Measurements from ENCODE around the gene ALK. TPM values are rescaled to one million over a fixed set of nuclear protein-coding genes. Genes with fewer than 3 reads are reported as not detected.

Gene ALK
- total and polyA plus RNA-seq, 10 of the 15 experiments (the other 5 are each of a cell fraction or from before 2014, with no cell fraction given): 0.11 TPM; not detected in 9

DNA sequence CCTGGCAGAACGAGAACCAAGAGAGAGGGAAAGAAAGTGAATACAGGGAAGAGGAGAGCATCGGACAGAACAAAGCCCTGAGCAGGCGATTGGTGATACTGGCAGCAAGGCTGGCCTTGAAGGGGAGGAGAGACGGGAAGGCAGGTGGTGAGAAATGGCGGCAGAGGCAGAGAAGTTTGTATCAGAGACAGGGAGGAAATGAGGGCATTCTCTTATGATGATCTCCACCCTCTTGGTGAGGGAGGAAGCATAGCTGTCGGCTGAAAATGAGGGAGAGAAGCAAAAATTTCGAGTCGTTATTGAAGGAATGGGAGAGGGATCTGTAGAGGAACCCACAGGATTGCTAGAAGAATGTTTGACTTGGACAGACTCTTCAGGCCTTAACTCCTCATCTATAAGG is 725.6 kb downstream of the ALK start:
- Histone ChIP-seq H3K9me3 (replicated peaks; ENCODE audit: control insufficient read depth, insufficient read depth, low read length) (no peaks in the 10 kb centered on the region), H3K79me2 (ENCODE audit: control insufficient read depth, insufficient read depth, low read length) (no peaks in the 10 kb centered on the region), H3K27ac (ENCODE audit: control insufficient read depth, insufficient read depth) (no peak overlapping the region), H3K36me3 (ENCODE audit: control insufficient read depth in 2 of 2, insufficient read depth in 2 of 2, low read length in 1 of 2) (no peaks in the 10 kb centered on the region), H3K4me1 (ENCODE audit: control insufficient read depth, insufficient read depth, low read length) (no peaks in the 10 kb centered on the region), H3K4me2 (ENCODE audit: control insufficient read depth, insufficient read depth) (no peak overlapping the region), H2AFZ (ENCODE audit: control insufficient read depth, low read depth, low read length) (no peak overlapping the region), H4K20me1 (ENCODE audit: control insufficient read depth, insufficient read depth) (no peaks in the 10 kb centered on the region), H3K27me3 (replicated peaks in 1 of 2; ENCODE audit: control insufficient read depth in 2 of 2, insufficient read depth in 2 of 2, low read length in 1 of 2) (no peaks in the 10 kb centered on the region), H3K4me3 (no peak overlapping the region), H3K9ac (ENCODE audit: control insufficient read depth, insufficient read depth, low read length) (no peak overlapping the region)
- CTCF ChIA-PET: interaction anchor here (1.4 kb wide), 1 partner anchor 375 kb away, joined by 4 read pairs; no protein-coding TSS in a partner anchor
- ATAC-seq (no peak), DNase-seq (ENCODE audit: low read depth, low spot score) (no peak), FAIRE-seq (no peak)
- BruUV-seq (replicated peaks): no TSS peak
- RAD21 ChIA-PET (ENCODE audit: unreplicated experiment): interaction anchor here (1.3 to 1.4 kb wide), 2 partner anchors 134 to 375 kb away, joined by 3 read pairs; no protein-coding TSS in a partner anchor
- SMC1A ChIA-PET (ENCODE audit: uncharacterized antibody, unreplicated experiment): interaction anchor here (1.0 to 2.1 kb wide), 2 partner anchors 177 to 237 kb away, joined by 3 to 5 read pairs; no protein-coding TSS in a partner anchor
- in situ Hi-C loops (cut with MboI) (loop anchor here (5.0 kb wide), 1 partner anchor 373 kb away; no protein-coding TSS in a partner anchor), intact Hi-C loops (cut with micrococcal nuclease; ENCODE audit: unreplicated experiment) (loop anchor here (1.0 to 5.0 kb wide), 3 partner anchors 78 to 373 kb away; partner anchors contain the start of gene CLIP4)
- no peak for TF ChIP-seq POU2F2 (IDR thresholded peaks at IDR 0.05; ENCODE audit: borderline replicate concordance, low read depth, low read length)
- TF ChIP-seq SUZ12 (IDR thresholded peaks at IDR 0.05; ENCODE audit: unreplicated experiment): no peak
- no peak for TF ChIP-seq STAT1 (conservative IDR thresholded peaks at IDR 0.05)
- no peak for TF ChIP-seq SREBF2 (IDR thresholded peaks at IDR 0.05; ENCODE audit: low read length)
- TF ChIP-seq, protein P1, sequence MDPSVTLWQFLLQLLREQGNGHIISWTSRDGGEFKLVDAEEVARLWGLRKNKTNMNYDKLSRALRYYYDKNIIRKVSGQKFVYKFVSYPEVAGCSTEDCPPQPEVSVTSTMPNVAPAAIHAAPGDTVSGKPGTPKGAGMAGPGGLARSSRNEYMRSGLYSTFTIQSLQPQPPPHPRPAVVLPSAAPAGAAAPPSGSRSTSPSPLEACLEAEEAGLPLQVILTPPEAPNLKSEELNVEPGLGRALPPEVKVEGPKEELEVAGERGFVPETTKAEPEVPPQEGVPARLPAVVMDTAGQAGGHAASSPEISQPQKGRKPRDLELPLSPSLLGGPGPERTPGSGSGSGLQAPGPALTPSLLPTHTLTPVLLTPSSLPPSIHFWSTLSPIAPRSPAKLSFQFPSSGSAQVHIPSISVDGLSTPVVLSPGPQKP (IDR thresholded peaks at IDR 0.05; ENCODE audit: low read depth, low read length): no peak
- TF ChIP-seq NR2C1 (IDR thresholded peaks at IDR 0.05): no peak
- no peak for TF ChIP-seq NFYA (IDR thresholded peaks at IDR 0.05; ENCODE audit: borderline replicate concordance, low read depth, low read length)
- TF ChIP-seq CHD2 (IDR thresholded peaks at IDR 0.05; ENCODE audit: borderline replicate concordance, low read depth, low read length): no peak
- no peak for TF ChIP-seq NR2C2 (IDR thresholded peaks at IDR 0.05; ENCODE audit: borderline replicate concordance, control insufficient read depth, insufficient read length, low read depth)
- no peak for TF ChIP-seq RELA (IDR thresholded peaks at IDR 0.05; ENCODE audit: borderline replicate concordance, partially characterized antibody)
- no peak for TF ChIP-seq RFX5 (IDR thresholded peaks at IDR 0.05; ENCODE audit: low read depth, low read length)
- TF ChIP-seq, protein P2, sequence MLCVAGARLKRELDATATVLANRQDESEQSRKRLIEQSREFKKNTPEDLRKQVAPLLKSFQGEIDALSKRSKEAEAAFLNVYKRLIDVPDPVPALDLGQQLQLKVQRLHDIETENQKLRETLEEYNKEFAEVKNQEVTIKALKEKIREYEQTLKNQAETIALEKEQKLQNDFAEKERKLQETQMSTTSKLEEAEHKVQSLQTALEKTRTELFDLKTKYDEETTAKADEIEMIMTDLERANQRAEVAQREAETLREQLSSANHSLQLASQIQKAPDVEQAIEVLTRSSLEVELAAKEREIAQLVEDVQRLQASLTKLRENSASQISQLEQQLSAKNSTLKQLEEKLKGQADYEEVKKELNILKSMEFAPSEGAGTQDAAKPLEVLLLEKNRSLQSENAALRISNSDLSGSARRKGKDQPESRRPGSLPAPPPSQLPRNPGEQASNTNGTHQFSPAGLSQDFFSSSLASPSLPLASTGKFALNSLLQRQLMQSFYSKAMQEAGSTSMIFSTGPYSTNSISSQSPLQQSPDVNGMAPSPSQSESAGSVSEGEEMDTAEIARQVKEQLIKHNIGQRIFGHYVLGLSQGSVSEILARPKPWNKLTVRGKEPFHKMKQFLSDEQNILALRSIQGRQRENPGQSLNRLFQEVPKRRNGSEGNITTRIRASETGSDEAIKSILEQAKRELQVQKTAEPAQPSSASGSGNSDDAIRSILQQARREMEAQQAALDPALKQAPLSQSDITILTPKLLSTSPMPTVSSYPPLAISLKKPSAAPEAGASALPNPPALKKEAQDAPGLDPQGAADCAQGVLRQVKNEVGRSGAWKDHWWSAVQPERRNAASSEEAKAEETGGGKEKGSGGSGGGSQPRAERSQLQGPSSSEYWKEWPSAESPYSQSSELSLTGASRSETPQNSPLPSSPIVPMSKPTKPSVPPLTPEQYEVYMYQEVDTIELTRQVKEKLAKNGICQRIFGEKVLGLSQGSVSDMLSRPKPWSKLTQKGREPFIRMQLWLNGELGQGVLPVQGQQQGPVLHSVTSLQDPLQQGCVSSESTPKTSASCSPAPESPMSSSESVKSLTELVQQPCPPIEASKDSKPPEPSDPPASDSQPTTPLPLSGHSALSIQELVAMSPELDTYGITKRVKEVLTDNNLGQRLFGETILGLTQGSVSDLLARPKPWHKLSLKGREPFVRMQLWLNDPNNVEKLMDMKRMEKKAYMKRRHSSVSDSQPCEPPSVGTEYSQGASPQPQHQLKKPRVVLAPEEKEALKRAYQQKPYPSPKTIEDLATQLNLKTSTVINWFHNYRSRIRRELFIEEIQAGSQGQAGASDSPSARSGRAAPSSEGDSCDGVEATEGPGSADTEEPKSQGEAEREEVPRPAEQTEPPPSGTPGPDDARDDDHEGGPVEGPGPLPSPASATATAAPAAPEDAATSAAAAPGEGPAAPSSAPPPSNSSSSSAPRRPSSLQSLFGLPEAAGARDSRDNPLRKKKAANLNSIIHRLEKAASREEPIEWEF (IDR thresholded peaks at IDR 0.05; ENCODE audit: insufficient replicate concordance, low read depth, low read length): no peak
- no peak for TF ChIP-seq JUND (IDR thresholded peaks at IDR 0.05; ENCODE audit: low read depth, low read length)
- TF ChIP-seq, protein P3, sequence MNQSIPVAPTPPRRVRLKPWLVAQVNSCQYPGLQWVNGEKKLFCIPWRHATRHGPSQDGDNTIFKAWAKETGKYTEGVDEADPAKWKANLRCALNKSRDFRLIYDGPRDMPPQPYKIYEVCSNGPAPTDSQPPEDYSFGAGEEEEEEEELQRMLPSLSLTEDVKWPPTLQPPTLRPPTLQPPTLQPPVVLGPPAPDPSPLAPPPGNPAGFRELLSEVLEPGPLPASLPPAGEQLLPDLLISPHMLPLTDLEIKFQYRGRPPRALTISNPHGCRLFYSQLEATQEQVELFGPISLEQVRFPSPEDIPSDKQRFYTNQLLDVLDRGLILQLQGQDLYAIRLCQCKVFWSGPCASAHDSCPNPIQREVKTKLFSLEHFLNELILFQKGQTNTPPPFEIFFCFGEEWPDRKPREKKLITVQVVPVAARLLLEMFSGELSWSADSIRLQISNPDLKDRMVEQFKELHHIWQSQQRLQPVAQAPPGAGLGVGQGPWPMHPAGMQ (IDR thresholded peaks at IDR 0.05; ENCODE audit: borderline replicate concordance): no peak
- TF ChIP-seq CBX5 (IDR thresholded peaks at IDR 0.05; ENCODE audit: low read depth): no peak
- WGBS (ENCODE audit: insufficient coverage, insufficient replicate concordance, low lambda C conversion rate, missing lambda C conversion rate): 92% methylated on average over 7 of the region's 8 CpGs
- POLR2A ChIA-PET: no interaction called here

All from GM12878 (cell line).